Measurements from ENCODE around the gene ATP13A2.
A peak's percentile ranks its signal among the peaks of the same experiment; 100 is the strongest.

The ATP13A2 gene

GRCh38 chr1:17011439-17012307 lies at the start of gene ATP13A2:
ATP13A2 (minus strand) TSS chr1:17011928; CDS start chr1:17011738, 190 bp downstream.
- Histone ChIP-seq H3K4me2 (ENCODE audit: insufficient read depth, low read length) (peak within 1 kb of the TSS; percentile 85), H3K4me3 (ENCODE audit: low read depth in 1 of 2, low read length in 2 of 2) (peak within 1 kb of the TSS; percentile 45 to 87; a peak in 3 of 4 replicates), H3K9ac (ENCODE audit: low read depth, low read length) (peak within 1 kb of the TSS; percentile 76), H3K36me3 (ENCODE audit: insufficient read depth, low read length) (no peaks in the 10 kb centered on the region; the same call in 1 of the 2 replicates), H3K27me3 (ENCODE audit: insufficient read depth, low read length, poor library complexity) (no peaks in the 10 kb centered on the region), H3K9me3 (ENCODE audit: insufficient read depth, low read length, severe bottlenecking) (no peaks in the 10 kb centered on the region), H3K4me1 (ENCODE audit: insufficient read depth, low read length) (peaks cover 23% of the 10 kb centered on the region), H2AFZ (ENCODE audit: low read depth, low read length) (peak within 1 kb of the TSS; percentile 81), H4K20me1 (ENCODE audit: insufficient read depth, low read length) (peaks cover 11% of the 10 kb centered on the region), H3K27ac (ENCODE audit: low read length) (peak within 1 kb of the TSS; percentile 52; the same call in 1 of the 2 replicates), H3K79me2 (ENCODE audit: insufficient read depth, low read length) (peaks cover 8% of the 10 kb centered on the region)
- DNase-seq (peak; percentile 79), ATAC-seq (ENCODE audit: insufficient read depth, low read depth) (peak; percentile 99)
- TF ChIP-seq EZH2 (IDR thresholded peaks at IDR 0.05; ENCODE audit: borderline replicate concordance, low read depth, low read length, severe bottlenecking) (no peak), CTCF (IDR thresholded peaks at IDR 0.05; ENCODE audit: borderline replicate concordance, extremely low read depth, low read length, poor library complexity, severe bottlenecking) (no peak)

- Histone ChIP-seq H3K79me2 (ENCODE audit: insufficient read depth, low read length) (no peaks in the 10 kb centered on the region), H3K4me3 (ENCODE audit: low read depth in 1 of 2, low read length in 2 of 2) (no peak overlapping the region), H2AFZ (ENCODE audit: low read depth, low read length) (no peak overlapping the region), H3K36me3 (ENCODE audit: insufficient read depth, low read length) (no peaks in the 10 kb centered on the region), H3K4me1 (ENCODE audit: insufficient read depth, low read length) (no peaks in the 10 kb centered on the region), H3K27ac (ENCODE audit: low read length) (no peak overlapping the region), H3K27me3 (ENCODE audit: insufficient read depth, low read length, poor library complexity) (no peaks in the 10 kb centered on the region), H3K9ac (ENCODE audit: low read depth, low read length) (no peak overlapping the region), H3K9me3 (ENCODE audit: insufficient read depth, low read length, severe bottlenecking) (peaks cover 3% of the 10 kb centered on the region), H4K20me1 (ENCODE audit: insufficient read depth, low read length) (no peaks in the 10 kb centered on the region), H3K4me2 (ENCODE audit: insufficient read depth, low read length) (no peak overlapping the region)
- no peak for ATAC-seq (ENCODE audit: insufficient read depth, low read depth)
- no peak for DNase-seq
- TF ChIP-seq EZH2 (IDR thresholded peaks at IDR 0.05; ENCODE audit: borderline replicate concordance, low read depth, low read length, severe bottlenecking) = no peak
Observed at GRCh38 chr1:17061486-17061885, 49.8 kb upstream of the ATP13A2 start.

- peaks cover 3% of the 10 kb centered on the region for H3K9me3 ChIP-seq (ENCODE audit: insufficient read depth, low read length, severe bottlenecking)
- no peak overlapping the region for H3K4me3 ChIP-seq (ENCODE audit: low read depth in 1 of 2, low read length in 2 of 2)
- no peaks in the 10 kb centered on the region for H3K36me3 ChIP-seq (ENCODE audit: insufficient read depth, low read length)
- H2AFZ ChIP-seq (ENCODE audit: low read depth, low read length) = no peak overlapping the region
- DNase-seq (no peak), ATAC-seq (ENCODE audit: insufficient read depth, low read depth) (no peak)
- H3K27ac ChIP-seq (ENCODE audit: low read length) = no peak overlapping the region
- H3K27me3 ChIP-seq (ENCODE audit: insufficient read depth, low read length, poor library complexity) = no peaks in the 10 kb centered on the region
- no peaks in the 10 kb centered on the region for H4K20me1 ChIP-seq (ENCODE audit: insufficient read depth, low read length)
- no peaks in the 10 kb centered on the region for H3K79me2 ChIP-seq (ENCODE audit: insufficient read depth, low read length)
- TF ChIP-seq EZH2 (IDR thresholded peaks at IDR 0.05; ENCODE audit: borderline replicate concordance, low read depth, low read length, severe bottlenecking) (no peak), CTCF (IDR thresholded peaks at IDR 0.05; ENCODE audit: borderline replicate concordance, extremely low read depth, low read length, poor library complexity, severe bottlenecking) (no peak)
- H3K4me2 ChIP-seq (ENCODE audit: insufficient read depth, low read length) = no peak overlapping the region
- H3K9ac ChIP-seq (ENCODE audit: low read depth, low read length) = no peak overlapping the region
- no peaks in the 10 kb centered on the region for H3K4me1 ChIP-seq (ENCODE audit: insufficient read depth, low read length)
Observed at GRCh38 chr1:17060306-17060749, 48.6 kb upstream of the ATP13A2 start.

Measured in DND-41 (cell line).